Measurements from ENCODE around the gene KLHL25.
"Not testable (repeated sequence)": the region's sequence is repeated elsewhere in the genome, so short reads cannot be mapped to it uniquely, and the experiment has no call there.

KLHL25 gene

DNA sequence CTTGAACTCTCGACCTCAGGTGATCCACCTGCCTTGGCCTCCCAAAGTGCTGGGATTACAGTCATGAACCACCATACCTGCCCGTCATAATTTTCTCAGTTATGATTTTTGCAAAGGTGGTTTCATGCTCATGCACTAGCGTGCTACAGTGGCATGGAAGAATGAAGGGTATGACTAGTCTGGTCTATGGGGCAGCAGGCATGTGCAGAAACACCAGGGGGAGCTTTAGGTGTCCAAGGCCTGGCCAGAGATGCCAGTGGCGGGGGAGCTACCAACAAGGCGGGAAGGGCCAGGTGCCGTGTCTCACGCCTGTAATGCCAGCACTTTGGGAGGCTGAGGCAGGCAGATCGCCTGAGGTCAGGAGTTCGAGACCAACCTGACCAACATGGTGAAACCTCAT is 7.9 kb upstream of the KLHL25 start:
- DNase-seq = not testable (repeated sequence)

DNA sequence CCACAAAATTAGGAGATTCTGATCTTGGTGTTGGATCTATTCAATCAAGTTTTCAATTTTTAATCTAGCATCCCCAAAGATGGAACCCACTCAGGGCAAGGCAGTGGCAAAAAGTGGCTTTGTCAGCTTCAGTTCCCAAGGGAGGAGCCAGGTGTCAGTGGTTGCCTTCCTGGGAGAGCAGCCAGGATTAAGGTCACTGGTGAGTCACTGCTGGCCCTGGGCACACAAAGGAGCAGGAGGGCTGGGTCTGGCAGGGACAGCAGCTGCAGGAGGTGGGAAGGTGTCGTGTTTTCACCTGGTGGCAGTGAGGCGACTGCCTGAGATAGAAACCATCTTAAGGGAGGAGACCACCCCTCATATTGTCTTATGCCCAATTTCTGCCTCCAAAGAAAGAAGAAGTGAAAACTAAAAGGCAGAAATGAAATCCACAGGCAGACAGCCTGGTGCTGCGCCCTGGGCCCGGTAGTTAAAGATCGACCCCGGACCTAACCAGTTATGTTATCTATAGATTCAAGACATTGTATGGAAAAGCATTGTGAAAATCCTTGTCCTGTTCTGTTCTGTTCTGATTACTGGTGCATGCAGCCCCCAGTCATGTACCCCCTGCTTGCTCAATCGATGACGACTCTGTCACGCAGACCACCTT is 5.9 kb upstream of the KLHL25 start:
- DNase-seq = peak; percentile 29

DNA sequence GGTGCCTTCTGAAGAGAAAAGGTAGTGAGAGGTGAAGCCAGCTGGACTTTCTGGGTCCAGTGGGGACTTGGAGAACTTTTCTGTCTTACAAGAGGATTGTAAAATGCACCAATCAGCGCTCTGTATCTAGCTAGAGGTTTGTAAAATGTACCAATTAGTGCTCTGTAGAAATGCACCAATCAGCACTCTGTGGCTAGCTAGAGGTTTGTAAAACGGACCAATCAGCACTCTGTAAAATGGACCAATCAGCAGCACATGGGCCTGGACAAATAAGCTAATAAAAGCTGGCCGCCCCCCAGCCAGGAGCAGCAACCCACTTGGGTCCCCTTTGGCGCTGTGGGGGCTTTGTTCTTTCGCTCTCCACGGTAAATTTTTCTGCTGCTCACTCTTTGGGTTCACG is 1.6 kb upstream of the KLHL25 start:
- DNase-seq = not testable (repeated sequence)

DNA sequence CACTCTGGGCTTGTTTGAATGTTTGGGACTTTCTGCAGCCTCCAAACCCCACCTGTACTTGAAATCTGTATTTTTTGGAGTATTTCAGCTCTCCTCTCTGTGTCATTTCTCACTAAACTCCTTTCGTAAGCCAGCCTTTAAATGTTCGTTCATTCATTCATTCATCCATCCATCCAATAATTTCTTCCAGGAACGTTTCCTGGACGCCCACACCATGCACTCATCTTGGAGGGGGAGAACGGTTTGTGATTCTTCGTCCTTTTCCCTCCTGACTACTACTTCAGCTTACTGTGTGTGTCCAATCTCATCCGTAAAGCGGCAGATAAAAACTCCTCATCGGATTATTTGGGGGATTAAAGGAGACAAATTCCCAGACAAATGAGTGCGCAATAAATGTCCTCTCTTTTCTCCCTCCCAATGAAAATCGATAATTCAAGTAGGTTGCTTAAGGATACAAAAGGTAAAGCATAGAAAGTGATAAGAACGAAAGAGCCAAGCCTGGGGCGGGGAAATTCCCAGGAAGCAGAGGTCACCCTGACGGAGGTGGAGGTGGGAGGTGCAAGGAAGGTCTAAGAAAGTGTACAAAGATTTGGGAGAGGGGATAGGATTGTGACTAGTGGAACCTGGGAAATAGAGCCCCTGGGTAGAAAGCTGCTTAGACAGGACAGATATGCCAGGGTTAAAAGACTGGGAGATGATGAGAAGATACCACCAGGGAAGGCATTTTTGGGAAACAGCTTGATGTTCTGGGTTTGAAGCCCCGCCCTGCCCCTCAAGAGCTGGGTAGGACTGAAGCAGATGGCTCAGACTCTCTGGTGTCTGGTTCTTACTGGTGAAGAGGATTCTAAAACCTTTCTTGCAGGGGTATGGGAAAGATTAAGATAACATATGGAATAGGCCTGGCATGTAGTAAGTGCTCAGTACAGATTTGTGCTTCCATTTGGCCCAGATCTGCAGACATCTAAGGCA is 896 bp upstream of the KLHL25 start:
- DNase-seq = no peak

DNA sequence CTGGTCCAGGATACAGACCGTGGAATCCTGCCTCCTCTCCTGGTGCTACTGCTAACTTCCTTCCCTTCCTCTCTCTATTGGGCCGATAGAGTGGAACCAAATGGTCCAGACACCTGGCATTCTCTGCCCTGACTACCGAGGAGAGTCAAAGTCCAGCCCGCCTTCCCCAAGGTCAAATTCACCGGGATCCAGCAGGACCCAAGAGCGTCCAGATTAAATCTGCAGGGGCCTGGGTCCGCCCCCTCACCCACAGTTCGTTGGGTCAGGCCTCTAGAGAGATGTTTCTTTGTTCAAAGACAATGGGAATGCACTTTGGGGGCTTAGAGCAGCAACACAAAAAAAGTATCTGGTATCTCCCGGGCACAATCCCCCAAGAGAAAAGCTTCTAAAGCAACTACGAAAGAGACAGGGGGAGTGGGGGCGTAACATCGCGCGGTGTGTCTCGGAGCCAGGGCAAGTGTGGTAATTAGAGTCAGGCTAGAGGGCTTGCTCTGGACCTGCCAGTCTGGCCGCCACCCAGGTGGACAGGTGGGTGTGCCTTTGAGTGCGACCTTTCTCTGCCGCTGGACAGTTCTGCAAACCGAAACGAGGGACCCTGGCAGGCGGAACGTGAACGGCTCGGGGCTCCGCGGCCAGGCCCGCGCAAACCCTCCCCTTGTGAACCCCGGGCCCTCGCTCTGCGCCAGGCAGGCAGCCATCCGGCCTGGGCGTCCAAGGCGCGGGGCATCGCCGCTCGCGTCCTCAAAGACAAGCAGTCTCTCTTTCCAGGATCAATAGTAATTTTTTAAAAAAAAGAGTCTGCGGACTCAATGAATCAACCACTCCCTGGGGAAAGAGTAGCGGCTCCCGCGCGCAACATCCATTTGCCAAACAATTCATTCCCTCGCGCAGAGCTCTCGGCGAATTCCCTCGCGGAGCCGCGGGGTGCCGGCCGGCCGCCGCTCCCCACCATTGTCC is 806 bp downstream of the KLHL25 start:
- peak; percentile 33 for DNase-seq

DNA sequence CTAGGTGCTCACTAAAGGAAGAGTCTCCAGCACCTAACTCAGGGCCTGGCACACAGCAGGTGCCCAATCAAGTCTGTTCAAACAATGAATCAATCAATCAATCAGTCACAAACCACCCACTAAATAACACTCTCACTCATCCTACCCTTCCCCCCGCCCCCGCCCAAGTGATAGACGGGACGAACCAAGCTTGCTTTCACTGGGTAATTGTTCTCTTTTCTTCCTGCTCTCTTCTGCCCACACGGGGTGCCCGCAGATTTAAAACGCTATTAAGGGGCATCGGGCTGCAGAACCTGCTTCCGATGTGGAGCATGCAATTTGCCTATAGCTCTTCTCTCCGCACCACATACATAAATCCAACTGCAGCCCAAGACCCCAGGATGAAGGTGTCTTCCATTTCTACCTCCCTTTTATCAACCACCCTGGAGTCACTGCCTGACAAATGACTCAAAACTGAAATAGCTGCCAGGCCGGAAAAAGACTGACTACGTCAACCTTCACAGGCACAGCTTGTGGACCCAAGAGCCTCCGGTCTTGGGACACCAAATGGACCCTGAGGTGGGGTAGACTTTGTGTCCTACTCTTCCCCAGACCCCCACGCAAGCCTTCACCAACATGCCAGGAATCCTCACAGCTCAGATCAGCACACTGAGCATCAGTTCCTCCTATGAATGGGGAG is 1.7 kb downstream of the KLHL25 start:
- DNase-seq = no peak

DNA sequence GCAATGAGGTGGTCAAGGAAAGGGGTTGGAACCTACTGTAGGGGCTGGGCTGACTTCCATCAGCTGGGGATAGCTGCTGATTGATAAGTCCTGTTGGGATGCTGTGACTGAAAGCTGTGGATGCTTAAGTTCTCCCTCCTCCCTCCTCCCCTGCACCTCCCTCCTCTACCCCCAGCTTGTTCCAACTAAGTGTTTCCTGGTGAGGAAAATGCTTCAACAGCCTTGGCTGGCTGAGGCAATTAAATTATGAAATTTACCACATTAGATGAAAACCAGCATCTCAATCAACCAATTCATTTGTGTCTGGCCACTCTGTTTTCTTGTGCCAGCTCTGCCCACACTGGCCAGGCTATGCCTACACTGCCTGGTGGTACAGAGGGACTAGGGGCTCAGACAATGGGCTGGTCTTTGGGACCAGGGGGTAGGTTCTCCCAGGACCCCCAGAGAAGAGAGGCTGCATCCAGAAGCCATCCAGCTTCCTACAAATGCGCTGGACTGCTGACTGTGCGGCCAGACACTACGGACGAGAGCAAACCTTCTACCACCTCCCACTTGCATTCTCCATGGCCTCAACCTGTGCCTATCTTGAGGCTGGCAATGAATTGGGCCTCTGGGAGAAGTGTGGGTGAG is 2.5 kb downstream of the KLHL25 start:
- no peak for DNase-seq

DNA sequence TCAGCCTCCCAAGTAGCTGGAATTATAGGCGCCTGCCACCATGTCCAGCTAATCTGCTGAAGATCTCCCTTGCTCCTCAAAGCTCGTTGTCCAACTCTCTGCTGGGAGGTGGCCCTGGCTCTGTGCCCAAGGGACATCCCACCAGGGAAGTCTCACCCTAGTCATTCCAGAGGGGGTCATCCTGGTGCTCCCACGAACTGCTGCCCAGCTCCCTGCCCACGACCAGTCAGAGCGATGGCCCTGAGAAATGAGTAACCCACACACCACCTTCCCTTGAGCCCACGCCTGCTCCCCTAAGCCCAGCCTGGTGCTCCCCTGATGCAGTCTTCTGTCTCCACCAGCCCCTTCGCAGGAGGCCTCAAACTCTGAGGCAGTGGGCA is 5.2 kb downstream of the KLHL25 start:
- DNase-seq = no peak

DNA sequence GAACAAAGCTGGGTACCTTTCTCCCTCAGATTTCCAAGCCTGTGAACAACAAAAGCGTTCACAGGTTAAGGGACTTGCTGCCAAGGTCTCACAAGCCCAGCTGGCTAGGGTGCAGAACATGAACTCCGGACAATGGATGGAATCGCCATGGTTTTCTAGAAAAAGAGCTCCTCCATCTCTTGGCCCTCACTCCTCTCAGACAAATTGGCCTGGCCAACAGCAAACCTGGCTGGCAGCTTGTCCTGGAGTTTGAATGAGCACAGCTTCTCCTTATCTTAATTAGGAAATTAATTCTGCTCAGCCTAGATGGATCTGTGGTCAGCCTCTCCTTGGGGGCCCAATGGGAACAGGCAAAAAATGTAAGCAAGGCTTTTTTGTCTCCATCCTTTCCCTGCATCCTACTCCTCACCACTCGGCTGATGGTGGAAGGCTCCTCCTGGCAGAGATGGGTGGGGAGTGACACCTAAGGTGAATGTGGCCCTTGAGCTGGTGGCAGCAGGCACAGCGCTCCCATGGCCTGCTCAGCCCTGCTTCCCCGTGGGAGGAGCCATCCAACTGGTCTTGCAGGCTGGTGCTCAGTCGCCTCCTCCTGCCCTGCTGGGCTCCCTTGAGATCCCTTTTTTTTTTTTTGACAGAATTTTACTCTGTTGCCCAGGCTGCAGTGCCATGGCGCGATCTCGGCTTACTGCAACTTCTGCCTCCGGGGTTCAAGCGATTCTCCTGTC is 5.8 kb downstream of the KLHL25 start:
- no peak for DNase-seq

DNA sequence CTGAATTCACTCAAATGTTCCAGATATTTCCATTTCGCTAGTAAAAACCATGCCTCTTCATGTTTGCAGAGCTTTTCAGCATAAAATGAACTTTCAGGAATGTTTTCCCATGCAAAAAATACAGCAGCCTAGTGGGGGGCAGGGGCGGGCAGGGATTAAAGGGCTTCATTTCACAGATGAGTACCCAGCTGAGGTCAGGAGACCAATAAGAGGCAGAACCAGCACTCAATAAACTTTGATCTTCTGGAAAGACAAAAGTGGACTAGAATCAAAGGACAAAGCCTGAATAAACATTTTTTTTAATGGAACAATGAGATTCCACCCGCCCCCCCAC is 8.0 kb downstream of the KLHL25 start:
- no peak for DNase-seq

DNA sequence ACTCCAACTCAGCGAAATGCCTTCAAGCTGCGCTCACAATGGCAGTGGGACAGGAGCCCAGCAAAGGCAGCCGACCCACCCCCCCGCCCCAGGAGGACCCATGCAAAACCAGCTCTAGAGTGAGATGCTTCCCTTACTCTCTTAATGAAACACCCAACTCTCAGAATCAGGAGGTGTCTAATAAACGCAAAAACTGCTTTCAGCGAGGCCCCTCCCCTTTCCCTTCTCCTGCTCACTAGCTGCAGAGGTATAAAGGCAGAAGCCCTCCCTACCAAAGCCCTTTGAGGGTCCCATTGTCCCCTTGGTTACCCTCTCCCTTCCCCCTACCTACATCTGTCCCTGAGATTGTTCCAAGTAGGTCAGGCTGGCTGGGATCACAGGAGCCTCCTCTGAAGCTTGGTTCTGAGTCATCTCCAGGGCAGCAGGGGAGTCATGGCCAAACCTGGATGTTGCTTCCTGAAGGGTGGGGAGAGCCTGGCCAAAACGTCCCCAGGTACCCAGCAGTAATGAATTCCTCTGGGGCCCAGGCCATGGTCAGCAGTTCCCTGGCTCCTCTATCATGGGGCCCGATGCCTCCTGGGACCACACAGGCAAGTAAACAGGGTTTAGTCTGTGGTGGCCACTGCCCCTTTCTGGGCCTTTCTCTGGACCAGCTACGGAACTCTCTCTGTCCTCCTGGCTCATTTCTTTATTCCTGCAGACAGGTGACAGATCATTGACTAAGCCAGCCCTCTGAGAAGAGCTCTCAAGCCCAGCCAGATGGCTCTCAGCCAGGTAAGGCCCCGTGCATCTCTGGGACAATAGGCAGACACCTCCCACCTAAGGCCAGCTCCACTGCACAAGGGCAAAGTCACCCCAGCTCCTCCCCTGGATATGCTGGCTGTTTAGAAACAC is 8.6 kb downstream of the KLHL25 start:
- peak; percentile 57 for DNase-seq

DNA sequence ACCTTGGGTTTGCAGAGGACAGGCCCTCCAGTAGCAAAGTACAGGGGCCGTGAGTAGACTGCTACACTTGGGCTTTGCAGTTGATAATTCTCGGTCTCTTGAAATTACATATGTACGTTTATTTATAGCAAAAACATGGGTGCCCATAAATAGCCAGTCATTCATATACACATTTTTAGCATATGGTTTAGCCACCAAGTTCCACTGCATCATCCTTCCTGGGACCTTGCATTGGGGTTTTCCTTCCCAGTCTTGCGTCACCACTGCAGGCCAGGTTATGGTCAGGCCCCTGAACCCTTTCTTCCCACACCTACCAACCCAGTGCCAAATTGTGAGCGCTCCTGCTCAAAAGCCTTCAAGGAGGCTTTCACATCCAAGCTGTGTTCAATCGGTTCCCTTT is 12.7 kb downstream of the KLHL25 start:
- no peak for DNase-seq

DNA sequence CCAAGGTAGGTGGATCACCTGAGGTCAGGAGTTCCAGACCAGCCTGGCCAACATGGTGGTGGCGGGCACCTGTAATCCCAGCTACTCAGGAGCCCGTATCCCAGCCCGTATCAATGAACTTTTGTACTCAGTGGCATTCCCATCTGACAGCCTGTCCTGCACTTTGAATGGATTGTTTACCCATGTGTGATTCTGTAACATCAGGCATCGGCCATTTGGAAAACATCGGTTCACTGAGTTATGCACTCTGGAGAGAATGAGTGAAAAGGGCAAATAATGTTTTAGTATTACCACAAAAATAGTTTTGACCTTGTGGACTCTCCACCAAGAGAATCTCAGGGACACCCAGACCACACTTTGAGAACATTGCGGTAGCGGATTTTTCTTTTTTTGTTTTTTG is 13.6 kb downstream of the KLHL25 start:
- no peak for DNase-seq

DNA sequence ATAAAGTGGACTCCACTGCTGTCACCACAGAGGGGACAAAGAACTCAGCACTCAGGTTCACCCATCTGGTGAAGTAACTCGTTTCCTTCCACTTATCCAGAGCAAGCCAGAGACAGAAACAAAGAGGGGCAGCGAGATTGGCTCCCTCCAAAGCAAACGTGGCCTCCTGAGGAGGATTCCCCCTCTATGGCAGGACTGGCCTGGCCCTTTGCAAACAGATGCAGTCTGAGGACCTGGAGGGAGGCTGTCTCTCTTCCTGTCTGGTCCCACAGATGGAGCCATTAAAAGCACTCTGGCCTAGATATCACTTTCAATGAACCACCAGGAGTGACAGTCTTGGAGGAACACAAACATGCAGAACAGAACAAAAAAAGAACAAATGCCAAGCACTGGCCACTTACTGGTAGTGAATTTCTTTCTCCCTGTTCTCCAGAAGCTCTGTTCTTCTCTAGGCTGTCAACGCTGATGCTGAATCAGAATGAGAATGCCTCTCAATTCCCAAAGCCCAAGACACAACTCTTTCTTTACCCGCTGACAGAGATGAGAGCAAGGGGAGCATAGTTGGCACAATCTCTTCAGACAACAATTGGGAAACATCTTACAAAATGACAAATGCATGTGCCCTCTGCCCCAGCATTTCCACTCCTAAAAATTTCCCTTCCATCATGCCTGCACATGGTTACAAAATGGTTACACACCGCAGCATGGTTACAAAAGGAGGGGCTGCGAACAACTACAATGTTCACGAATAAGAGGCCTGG is 14.3 kb downstream of the KLHL25 start:
- no peak for DNase-seq

DNA sequence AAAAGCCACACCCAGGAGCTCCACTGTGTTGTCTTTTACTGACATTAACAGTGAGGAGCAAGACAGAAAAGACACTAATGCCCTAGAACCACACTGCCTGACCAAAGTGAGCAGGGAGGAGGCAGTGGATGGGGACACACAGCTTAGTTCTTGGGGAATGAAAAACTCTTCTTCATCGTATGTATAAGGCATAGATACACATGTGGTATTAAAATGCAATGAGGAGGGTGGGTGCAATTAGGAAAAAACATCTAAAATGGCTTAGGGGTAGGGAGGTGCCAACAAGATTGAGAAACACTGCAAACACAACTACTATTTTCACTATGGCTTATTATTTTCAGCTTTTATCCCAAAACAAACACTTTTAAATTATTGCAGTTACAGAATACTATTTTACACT is 15.5 kb downstream of the KLHL25 start:
- no peak for DNase-seq

DNA sequence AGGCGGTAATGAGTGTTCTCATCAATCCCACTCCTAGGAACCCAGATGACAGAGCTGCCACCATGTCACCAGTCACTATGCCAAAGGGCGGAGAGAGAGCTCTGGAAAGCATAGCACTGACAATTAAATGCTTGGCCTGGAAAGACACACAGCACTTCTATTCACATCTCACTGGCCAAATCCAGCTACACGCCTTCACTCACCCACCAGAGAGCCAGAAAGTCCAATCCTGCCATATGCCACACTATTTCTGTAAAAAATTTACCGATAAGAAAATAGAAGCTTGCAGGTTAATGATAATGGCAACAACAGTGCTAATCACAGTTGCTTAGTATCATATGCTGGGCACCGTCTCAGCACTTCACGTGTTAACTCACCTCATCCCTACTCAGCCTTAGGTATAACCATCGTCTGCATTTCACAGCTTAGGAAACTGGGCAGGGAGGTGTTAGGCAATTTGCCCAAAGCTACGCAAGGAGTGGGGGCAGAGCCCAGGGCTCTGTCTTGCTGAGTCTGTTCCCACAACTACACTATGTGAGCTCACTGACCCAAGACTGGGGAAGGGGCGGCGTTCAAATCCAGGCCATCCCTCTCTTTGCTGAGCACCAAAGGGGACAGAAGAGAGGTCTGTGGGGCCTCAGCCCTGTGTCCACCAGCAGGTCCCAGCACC is 16.5 kb downstream of the KLHL25 start:
- DNase-seq = no peak

DNA sequence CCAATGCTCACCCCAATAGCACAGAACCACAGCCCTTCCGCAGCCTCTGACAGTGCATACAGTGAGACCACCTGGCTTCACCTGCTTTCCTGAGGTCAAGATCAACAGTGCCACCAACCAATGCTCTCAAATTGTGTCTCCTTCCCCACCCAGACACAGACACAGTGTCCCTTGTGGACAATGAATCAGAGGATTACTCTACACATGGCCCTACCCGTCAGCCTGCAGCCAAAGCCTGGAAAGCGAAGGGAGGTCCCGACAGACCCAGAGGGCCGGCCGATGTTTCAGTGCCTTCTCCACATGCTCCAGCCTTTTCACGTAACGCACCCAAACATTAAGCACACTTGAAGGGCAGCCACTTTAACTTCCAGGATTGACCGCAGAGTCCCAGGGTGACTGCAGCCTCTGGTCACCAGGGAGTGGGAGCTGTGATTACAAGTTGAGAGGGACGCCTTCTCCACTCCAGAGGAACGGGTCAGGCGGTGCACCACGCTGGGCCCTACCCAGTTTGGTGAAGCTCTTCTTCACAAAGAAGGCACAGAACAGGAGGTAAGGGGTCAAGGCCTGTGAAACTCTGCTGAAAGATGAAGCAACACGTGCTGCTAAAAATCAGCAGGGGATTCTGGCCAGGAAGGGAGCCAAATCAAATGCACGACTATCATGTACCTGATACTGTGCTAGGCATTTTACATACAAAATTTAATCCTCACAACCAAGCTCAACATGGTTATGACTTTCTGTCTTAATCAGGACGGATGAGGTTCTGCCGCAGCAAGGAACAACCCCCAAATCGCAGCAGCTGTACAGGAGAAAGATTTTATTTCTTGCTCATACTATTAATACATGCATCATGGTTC is 17.2 kb downstream of the KLHL25 start:
- DNase-seq = no peak

DNA sequence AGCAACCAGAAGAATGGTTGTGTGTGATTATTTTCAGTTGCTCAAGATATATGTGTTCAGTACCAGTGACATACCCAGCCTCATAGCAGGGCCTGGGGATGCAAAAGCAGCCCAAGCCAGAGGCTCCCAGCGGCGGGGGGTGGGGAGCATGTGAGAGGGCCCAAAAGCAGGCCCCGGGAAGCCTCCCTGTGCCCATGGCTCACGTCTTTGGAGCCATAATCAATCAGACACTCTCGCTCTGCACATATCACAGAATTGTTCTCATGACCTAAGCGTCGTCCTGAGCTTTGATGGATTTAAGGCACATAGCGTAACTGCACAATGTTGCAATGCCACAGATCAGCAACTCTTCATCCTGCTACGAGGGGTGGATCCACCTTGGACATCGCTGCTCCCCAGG is 20.8 kb downstream of the KLHL25 start:
- DNase-seq = no peak
